Right lobe of liver (tissue), 6 donors: Measurements from ENCODE around the gene KCNC1. TPM values are rescaled to one million over a fixed set of nuclear protein-coding genes. Genes with fewer than 3 reads are reported as not detected.
A peak's percentile ranks its signal among the peaks of the same experiment; 100 is the strongest.

Experiments
- ATAC-seq, 4 donors: fragments of 200-7000 bp; cut with Tn5 transposase; one replicate each; pipeline ENCODE4 v1.9.1; 2020; ENCODE audit warnings: mild to moderate bottlenecking in 4 of 4, moderate library complexity in 4 of 4
- DNase-seq, 3 donors: peaks; one replicate each; pipeline ENCODE4 v3.0.0-alpha.2; 2020
- H3K27ac ChIP-seq, 3 donors: fragments of 200-600 bp; one replicate each; pipeline ENCODE4 v1.8.0; 2022
- H3K27me3 ChIP-seq, 2 donors: fragments of 200-600 bp; one replicate each; pipeline ENCODE4 v1.8.0; 2022
- H3K36me3 ChIP-seq, 4 donors: fragments of 200-600 bp; sonication (generic) in 1 of 4; one replicate each; pipeline versions ENCODE4 v1.5.1 to v1.8.0; 2017 to 2022; ENCODE audit warnings: control low read depth in 1 of 4
- H3K4me1 ChIP-seq, 4 donors: fragments of 200-600 bp; sonication (generic) in 1 of 4; one replicate each; pipeline versions ENCODE4 v1.5.1 to v1.8.0; 2017 to 2022; ENCODE audit warnings: control low read depth in 1 of 4
- H3K4me3 ChIP-seq, 3 donors: fragments of 200-600 bp; one replicate each; pipeline ENCODE4 v1.8.0; 2022
- H3K9me3 ChIP-seq, 4 donors: fragments of 200-600 bp; sonication (generic) in 1 of 4; one replicate each; pipeline versions ENCODE4 v1.5.1 to v1.8.0; 2017 to 2022; ENCODE audit warnings: control low read depth in 1 of 4
- CTCF ChIP-seq, 4 donors: fragments of 200-600 bp in 3 of 4; fragments of 450-650 bp in 1 of 4; IDR thresholded peaks; one replicate each; pipeline versions ENCODE4 v1.5.1 to v1.8.0; 2016 to 2022; ENCODE audit warnings: antibody characterized with exemption in 4 of 4, mild to moderate bottlenecking in 2 of 4
- POLR2A ChIP-seq: fragments of 450-650 bp; IDR thresholded peaks from one replicate; pipeline ENCODE4 v1.6.1; 2017; ENCODE audit warnings: antibody characterized with exemption, mild to moderate bottlenecking
- whole genome bisulfite sequencing: methylation state at CpG from one replicate; pipeline ENCODE4 v1.1.6; 2018; ENCODE audit warnings: low coverage, low lambda C conversion rate; ENCODE audit not compliant: insufficient coverage; ENCODE audit errors: missing lambda C conversion rate; 5-methylcytosine and 5-hydroxymethylcytosine counted together
- intact Hi-C, 2 donors: fragments of 100-400 bp; cut with DNase I; formaldehyde crosslinking; loops; one replicate each; pipeline versions ENCODE4 v1.11.2 to v1.14.1; 2022
- total RNA-seq, 6 experiments: library from RNA; depleted of rRNA in 2 of 6; stranded (reverse); fragments of >200 nt in 2 of 6; fragmentation: NEBNext Ultra II Directional in 3 of 6; extraction: Animal tissue kit (Norgen Biotek cat#: 25700) in 3 of 6; gene quantifications; one replicate each; pipeline versions ENCODE4 v1.1.0 to v1.2.4, GENCODE V29; 2016 to 2023
- donor health status: DM: no; HTN: yes; CAD: no.
- donor health status: DM: no; HTN: no; CAD: no.
- donor health status: DM: no; HTN: no; CAD: no.
- donor health status: DM: no; HTN: yes; CAD: no.
- donor health status: DM: no; HTN: yes; CAD: no.

The KCNC1 gene
- total RNA-seq, 6 experiments from 2014 or later: not detected

GRCh38 chr11:17720796-17721171, 13.8 kb upstream of the KCNC1 start:
- H3K9me3 ChIP-seq: no peaks in the 10 kb centered on the region
- TF ChIP-seq POLR2A (no peak), CTCF (IDR thresholded peaks at IDR 0.05) (no peak)
- intact Hi-C loops: loop anchor here in 1 of 2 donors (5.0 kb wide), 1 partner anchor 118 kb away; no protein-coding TSS in a partner anchor
- peaks cover 18 to 41% of the 10 kb centered on the region in 2 donors for H3K27me3 ChIP-seq
- ATAC-seq: no peak
- H3K4me3 ChIP-seq: no peak overlapping the region
- WGBS: 4% methylated on average over 14 of the region's 24 CpGs
- no peaks in the 10 kb centered on the region for H3K4me1 ChIP-seq
- H3K27ac ChIP-seq: no peak overlapping the region
- no peak for DNase-seq
- H3K36me3 ChIP-seq: no peaks in the 10 kb centered on the region

GRCh38 chr11:17721242-17721999, 13.2 kb upstream of the KCNC1 start:
- Histone ChIP-seq H3K27me3 (peaks cover 18 to 41% of the 10 kb centered on the region in 2 donors), H3K36me3 (no peaks in the 10 kb centered on the region), H3K4me1 (no peaks in the 10 kb centered on the region), H3K4me3 (no peak overlapping the region), H3K9me3 (no peaks in the 10 kb centered on the region), H3K27ac (no peak overlapping the region)
- DNase-seq: no peak
- intact Hi-C loops: loop anchor here in 1 of 2 donors (5.0 kb wide), 1 partner anchor 119 kb away; no protein-coding TSS in a partner anchor
- WGBS: 9% methylated on average over 27 of the region's 56 CpGs
- TF ChIP-seq CTCF (IDR thresholded peaks at IDR 0.05): no peak
- no peak for TF ChIP-seq POLR2A
- ATAC-seq: no peak

- Histone ChIP-seq H3K27me3 (peaks cover 18 to 41% of the 10 kb centered on the region in 2 donors), H3K4me3 (no peak overlapping the region), H3K9me3 (no peaks in the 10 kb centered on the region), H3K27ac (no peak overlapping the region), H3K36me3 (no peaks in the 10 kb centered on the region), H3K4me1 (no peaks in the 10 kb centered on the region)
- 12% methylated on average over 12 of the region's 25 CpGs for WGBS
- peak in 3 of 4 donors; percentile 43 to 68 (median 45) for ATAC-seq
- DNase-seq: peak in 1 of 3 donors; percentile 36
- intact Hi-C loops: loop anchor here in 1 of 2 donors (5.0 kb wide), 1 partner anchor 120 kb away; no protein-coding TSS in a partner anchor
- TF ChIP-seq CTCF (IDR thresholded peaks at IDR 0.05): peak in 3 of 4 donors; percentile 34 to 40 (median 37)
- no peak for TF ChIP-seq POLR2A
Measured at GRCh38 chr11:17722000-17722643, 12.5 kb upstream of the KCNC1 start.

GRCh38 chr11:17724020-17724908, 10.3 kb upstream of the KCNC1 start:
- intact Hi-C loops: loop anchor here in 1 of 2 donors (5.0 kb wide), 1 partner anchor 122 kb away; no protein-coding TSS in a partner anchor
- Histone ChIP-seq H3K27ac (no peak overlapping the region), H3K36me3 (no peaks in the 10 kb centered on the region), H3K27me3 (peaks cover 10 to 34% of the 10 kb centered on the region in 2 donors), H3K9me3 (no peaks in the 10 kb centered on the region), H3K4me1 (no peaks in the 10 kb centered on the region), H3K4me3 (no peak overlapping the region)
- 57% methylated on average over 7 of the region's 10 CpGs for WGBS
- no peak for TF ChIP-seq CTCF (IDR thresholded peaks at IDR 0.05)
- TF ChIP-seq POLR2A: no peak
- DNase-seq: no peak
- ATAC-seq: no peak
